ENCODE results near the gene MET.
"Not testable (repeated sequence)": the region's sequence is repeated elsewhere in the genome, so short reads cannot be mapped to it uniquely, and the experiment has no call there.

MET gene

DNA sequence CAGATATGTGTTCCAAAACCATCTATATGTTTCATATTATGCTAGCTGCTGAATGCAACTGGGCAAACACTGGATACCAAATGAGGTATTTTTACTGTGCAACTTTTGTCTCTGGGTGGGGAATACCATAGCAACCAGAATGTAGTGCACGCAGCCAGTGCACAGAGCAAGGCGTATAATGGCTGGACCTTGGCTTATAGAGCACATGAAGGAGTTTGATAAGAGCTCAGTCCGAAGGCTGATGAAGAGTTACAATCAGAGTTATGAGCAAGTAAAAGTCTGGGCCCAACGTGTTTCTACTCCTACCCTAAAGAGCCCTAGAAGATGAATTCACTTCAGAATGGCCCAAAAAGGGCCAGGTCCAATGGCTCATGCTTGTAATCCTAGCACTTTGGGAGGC, 82.2 kb downstream of the MET start:
- no peak for DNase-seq

DNA sequence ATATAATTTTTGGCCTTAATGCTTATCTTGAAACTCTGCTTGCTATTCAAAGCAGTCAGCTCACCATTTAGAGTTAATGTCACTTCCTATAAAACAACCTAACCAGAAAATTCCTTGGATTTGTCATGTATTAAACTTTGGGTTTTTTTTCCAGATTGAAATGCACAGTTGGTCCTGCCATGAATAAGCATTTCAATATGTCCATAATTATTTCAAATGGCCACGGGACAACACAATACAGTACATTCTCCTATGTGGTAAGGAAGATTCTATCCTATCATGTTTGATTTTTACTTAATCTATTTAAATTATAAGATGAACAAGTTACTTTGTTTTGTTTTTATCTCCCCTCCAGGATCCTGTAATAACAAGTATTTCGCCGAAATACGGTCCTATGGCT, 85.3 kb downstream of the MET start:
- no peak for DNase-seq

DNA sequence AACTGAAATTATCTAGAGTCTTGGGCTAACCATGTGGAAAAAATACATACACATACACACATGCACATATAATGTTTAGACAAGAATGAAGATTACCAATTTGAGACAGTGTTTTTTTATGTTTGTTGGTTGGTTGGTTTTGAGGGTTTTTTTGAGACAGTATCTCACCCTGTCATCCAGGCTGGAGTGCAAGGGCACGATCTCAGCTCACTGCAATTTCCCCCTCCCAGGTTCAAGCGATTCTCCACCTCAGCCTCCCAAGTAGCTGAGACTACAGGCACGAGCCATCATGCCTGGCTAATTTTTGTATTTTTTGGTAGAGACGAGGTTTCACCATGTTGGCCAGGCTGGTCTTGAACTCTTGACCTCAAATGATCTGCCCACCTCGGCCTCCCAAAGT, 87.6 kb downstream of the MET start:
- not testable (repeated sequence) for DNase-seq

DNA sequence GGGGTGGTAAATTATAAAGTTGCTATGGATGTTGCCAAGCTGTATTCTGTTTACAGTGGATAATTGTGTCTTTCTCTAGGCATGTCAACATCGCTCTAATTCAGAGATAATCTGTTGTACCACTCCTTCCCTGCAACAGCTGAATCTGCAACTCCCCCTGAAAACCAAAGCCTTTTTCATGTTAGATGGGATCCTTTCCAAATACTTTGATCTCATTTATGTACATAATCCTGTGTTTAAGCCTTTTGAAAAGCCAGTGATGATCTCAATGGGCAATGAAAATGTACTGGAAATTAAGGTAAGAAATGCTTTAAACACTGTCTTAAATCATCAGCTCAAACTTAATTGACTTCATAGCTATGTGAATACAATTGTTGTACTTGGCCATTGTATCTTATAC, 91.0 kb downstream of the MET start:
- no peak for DNase-seq

DNA sequence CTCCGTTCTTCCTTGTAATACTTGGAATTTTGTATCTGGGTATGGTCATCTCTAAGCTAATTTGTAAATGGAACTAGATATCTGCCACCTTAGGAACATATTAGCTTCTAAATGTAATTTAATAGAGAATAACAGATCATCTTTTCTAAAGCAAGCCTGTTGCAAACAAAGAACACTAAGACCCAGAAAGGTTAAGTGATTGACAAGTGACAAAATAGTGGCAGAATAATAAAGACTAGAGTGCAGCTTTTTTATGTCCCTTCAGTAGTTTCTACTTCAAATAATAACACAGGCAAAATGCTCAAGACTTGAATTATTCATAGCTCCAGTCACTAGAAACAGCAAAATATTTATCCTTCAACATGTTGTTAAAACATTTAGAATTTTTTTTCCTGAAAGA, 91.7 kb downstream of the MET start:
- no peak for DNase-seq

DNA sequence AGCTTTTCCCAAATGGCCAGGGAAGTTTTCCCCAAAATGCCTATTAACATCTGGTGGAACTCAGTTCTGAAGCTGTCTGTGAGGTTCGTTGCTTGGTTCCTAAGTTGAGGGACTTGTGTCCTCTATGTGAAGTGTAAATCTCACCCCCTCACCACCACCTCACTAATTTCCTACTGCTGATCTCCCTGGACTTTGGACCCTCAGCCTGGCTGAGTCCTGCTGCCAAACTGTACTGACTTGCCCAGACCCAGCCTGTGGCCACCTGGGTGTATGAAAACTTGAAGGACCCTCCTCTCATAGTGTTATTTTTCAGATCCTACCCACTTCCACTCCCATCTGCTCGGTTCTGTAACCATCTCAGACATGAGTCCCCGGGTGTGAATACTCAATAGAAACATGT, 94.9 kb downstream of the MET start:
- DNase-seq, result no peak

DNA sequence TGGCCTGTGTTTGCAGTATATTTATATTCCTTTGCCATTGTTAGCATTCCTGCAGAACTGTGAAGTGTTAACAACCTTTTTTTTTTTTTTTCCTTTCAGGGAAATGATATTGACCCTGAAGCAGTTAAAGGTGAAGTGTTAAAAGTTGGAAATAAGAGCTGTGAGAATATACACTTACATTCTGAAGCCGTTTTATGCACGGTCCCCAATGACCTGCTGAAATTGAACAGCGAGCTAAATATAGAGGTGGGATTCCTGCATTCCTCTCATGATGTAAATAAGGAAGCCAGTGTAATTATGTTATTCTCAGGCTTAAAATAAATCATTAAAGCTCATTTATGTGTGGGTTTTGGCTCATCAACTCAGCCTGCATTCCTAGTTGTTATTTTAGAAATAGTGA, 97.5 kb downstream of the MET start:
- no peak for DNase-seq

DNA sequence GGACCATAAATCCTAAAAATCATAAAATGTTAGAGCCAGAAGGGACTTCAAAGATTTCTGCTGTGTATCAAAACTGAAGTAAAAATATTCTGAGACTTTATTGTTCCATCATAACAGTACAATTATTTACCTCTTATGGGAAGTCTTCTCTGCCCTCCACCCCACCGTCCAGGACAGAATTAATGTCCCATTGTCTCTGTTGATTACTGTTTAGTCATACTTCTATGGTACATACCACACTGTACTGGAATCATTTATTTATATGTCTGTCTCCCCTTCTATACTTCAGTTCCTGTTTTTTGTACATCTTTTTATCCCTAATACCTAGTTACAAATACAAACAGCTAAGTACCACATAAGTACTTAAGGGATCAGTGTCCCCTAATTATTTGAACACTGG, 98.9 kb downstream of the MET start:
- DNase-seq, result no peak

DNA sequence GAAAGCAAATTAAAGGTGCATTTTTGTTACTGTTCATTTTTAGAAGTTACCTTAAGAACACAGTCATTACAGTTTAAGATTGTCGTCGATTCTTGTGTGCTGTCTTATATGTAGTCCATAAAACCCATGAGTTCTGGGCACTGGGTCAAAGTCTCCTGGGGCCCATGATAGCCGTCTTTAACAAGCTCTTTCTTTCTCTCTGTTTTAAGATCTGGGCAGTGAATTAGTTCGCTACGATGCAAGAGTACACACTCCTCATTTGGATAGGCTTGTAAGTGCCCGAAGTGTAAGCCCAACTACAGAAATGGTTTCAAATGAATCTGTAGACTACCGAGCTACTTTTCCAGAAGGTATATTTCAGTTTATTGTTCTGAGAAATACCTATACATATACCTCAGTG, 99.6 kb downstream of the MET start:
- no peak for DNase-seq

DNA sequence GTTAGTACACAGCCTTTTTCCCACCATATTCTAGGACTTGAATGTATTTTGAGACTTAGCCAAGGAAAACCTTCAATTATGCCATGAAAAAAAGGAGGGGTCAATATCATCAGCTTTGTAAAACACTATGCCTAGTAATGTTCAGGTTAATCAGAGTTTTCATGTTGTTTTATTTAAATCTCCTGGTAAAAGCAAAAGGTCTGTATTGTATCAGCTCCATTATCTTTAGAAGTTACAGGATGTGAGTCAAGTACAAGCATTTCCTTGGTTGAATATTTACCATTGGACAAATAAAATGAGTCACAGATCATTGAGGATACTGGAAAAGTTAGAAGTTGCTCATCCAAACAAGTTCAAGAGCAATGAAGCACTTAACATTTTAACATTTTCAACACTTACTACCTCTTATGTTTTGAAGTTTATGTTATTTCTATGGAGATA, 100.4 kb downstream of the MET start:
- DNase-seq, result no peak

DNA sequence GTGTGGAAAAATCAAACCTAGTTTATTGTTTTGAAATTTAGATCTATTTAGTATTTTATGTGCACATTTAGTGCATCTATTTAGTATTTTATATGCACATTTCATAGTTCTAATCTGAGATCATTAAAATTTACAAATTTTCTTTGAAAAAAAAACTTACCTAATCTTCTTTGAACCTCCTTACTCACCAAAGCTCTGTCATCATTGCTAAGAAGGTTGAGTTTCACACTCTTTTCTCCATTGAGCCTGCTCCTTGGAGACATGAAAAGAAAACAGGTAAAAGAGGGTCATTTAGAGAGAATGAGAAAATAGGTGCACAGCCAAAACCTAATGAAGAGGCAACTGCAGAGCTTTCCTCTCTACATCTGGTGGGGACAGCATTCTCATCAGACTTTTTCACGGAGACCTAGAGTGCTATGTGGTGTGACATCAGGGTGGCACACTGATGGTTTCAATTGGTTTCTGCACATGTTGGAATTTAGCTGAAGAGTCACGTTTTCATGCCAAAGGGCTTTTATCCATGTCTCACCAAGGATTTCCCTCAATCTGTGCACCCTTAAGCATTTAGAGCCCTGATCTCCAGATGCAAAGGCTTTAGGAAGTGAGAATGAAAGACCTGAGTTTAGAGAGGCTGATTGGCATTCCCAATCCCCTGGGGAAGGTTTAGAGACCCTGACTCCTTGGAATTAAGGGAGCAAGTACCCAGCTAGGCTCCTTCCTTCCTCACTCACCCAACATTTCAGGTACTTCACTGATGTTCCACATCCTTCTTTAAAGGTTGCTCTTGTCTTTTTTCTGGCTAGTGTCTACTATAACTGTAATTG, 101.1 kb downstream of the MET start:
- DNase-seq, result no peak

DNA sequence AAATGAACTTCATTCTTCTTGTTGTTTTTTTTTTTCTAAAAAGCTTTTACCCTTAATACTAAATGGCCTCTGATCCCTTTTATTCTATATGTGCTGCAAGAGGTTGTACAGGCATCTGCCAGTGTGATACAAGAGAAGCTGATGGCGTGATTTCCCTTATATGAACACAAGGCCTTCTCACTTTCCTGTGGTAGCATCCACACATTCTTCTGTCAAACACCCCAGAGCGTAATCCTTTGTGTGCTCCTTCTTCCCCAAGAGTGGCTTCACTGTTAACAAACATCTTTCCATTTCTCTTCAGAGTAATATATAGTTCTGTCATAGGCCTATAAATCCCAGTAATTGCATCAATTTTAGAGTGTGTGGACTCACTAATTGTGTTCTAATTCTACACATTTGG, 104.0 kb downstream of the MET start:
- no peak for DNase-seq

DNA sequence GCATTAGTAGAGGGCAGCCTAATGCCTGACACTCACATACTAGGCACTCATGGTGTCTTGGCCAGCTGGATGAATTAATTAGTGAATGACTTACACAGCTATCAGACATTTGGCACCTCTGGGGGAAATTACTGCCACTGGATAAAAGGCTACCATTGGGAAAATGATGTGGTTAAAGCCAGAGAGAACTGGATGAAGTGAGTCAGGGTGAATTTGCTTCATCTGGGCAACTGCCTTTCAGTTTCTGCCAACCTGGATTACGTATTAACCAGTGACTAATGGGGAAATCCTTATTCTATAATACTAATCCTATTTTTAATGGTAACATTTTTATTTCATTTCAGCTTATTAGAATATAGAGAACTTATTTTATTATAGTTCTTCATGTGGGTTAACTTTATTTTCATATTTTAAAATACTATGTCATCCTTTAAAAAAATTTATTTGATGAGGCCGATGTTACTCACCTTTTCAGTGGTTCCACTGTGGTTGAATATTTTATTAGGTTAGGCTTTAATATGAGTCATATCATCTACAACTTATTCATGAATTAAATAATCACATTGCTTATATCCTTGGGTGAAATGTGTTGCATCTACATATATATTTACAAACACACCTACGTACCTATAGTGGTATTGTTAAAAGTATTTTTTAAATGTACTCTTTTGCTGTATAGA, 104.8 kb downstream of the MET start:
- no peak for DNase-seq

DNA sequence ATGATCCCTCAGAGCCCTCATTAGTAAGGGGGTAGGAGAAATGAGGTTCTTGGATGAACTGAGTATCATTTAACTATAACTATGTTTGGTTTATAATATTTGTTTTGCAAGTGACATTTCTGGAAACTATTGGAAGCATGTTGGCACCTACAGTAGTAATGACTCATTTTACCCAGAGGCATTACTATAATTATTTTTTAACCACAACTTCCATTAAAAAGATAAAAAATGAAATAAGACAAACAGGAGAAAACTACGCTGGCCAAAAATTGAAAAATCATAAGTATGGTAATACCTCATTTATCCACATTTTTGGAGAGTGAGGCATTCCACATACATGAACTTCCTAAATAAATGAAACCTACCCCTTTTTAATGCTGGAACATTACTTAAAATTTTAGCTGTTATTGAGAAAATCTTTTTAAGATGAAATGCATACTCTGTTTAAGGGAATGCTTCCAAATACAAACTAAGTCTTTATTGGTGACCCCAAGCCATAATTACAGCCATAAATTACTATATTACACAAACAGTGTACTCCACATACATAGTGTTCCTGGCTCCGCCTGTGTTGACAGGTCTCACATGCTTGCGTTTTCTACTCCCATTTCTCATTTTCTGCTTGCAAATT, 105.8 kb downstream of the MET start:
- DNase-seq, result no peak

DNA sequence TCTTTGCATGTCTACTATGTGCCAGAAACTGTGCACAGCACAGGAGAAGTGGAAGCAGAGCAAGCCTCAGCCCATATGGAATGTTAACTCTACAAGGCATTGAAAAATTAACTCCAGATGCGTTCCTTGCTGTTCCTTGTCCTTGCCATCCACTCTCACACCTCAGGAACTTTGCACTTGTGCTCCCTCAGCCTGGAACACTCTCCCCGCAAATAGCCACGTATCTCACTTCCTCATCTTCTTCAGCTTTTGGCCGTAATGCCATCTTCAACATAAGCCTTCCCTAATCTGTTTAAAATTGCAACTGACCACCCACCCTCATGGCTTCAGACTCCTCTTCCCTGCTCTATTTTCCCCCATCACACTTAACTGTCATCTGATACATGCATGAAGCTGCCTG, 107.2 kb downstream of the MET start:
- DNase-seq, result no peak

DNA sequence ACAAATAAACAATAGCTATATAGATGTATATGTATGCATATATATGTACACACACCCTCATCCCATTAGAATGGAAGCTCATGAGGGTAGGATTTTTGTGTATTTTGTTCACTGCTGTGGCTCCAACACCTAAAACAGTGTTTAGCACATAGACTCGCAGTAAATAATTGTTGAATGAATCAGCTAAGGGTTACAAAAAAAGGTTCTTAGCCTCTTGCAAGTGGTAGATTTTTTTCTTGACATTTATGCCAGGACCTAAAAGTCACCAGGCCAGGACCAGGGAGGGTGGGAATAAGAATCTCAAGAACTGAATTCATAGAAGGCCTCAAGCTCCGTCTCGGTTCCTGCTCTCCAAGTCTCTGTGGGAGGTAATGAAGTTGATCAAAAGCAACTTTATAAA, 107.9 kb downstream of the MET start:
- DNase-seq, result no peak

DNA sequence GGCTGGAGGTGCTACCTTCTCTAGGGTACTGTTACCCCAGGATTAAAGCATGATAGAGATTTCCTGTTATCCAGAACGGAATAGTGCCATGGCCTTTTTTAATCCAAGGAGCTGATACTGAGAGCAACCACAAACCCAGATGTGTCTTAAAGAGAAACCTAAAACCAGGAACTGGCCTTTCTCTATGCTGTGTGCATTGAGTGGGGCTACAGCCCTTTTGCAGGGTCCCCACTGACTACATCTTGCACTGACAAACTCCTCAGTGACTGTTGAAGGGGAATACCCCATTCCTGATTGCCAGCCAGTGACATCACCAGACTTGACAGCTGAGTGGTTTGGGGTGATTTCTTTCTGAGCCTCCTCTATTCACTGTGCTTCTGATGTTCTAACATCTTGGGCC, 108.5 kb downstream of the MET start:
- no peak for DNase-seq

DNA sequence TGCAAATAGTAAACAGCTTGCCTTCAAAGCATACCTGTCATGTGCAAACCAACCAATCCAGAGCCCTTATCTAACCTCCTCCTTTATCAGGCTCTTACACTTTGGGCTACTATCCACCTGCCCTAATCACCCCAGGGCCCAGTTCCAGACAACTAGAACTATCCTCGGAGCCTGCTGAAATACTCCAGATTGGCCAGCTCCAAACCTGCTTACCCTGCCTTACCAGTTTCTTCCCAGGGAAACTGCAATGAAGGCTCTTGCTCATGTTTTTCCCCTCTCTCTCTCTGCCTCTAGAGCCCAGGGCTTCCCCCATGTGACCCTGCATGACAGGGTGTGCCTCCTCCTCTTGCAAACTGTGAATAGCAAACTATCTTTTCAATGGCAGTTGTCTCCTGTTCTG, 109.0 kb downstream of the MET start:
- DNase-seq, result no peak

DNA sequence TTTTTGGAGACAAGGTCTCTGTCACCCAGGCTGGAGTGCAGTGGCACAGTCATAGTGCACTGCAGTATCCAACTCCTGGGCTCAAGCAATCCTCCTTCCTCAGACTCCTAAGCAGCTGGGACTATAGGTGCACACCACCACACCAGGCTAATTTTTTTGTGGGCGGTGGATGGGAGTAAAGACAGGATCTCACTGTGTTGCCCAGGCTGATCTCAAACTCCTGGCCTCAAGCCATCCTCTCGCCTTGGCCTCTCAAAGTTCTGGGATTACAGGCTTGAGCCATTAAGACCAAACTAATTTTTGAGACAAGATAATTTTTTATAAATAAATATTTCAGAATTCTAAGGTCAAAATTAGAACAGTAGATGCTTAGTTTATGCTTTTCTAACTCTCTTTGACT, 109.6 kb downstream of the MET start:
- DNase-seq, result no peak

DNA sequence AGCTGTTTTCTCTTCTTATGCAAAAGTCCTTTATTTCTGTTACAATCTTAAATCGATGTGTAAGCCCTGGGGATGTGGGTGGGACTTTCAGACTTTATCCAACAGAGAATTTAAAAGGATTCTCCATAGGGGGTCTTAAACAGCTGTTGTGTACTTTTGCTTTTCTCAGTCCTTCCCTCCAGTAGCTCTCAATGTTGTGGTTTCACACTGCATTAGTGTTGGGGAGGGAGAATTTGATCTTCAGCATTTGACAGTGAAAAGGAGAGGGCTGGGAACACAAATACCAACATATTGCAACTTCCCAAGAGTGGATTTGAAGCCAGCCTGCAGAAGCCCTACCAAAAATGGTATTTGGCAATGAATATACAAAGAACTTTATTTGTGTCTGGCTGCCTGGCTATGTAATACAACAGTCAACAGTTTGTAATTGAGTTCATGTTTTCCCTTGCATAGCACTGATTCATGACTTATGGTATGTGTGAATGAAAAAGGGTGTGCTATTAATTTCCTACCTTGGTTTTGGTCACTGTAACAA, 110.2 kb downstream of the MET start:
- no peak for DNase-seq

DNA sequence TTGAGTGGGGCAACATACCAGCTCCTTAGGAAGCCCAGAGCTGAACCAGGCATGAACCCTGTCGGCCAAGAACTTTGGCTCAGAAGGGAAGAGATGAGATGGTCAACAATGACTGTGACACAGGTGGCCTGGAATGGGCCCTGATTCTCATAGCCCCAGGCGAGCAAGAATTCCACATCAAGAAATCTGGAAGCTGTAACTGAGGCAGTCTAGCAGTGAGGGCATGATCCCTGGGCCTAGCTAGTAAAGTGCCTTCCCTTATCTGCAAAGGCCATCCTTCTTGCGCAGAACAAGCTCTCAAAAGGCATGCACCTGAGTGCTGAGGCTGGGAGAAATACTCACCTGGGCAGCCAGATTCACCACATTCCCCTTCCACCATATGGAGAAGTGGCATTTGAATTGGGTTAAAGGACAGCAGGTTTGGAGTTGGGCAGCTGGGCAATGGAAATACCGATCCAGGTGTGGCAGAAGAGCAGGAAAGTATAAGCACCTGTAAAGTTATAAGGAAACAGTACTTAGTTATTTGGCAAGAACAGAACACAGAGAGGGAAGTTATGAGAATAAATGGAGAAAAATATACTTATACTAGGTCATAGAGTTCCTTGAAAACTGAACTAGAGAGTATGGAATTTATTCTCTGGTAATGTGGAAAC, 111.8 kb downstream of the MET start:
- DNase-seq, result no peak

DNA sequence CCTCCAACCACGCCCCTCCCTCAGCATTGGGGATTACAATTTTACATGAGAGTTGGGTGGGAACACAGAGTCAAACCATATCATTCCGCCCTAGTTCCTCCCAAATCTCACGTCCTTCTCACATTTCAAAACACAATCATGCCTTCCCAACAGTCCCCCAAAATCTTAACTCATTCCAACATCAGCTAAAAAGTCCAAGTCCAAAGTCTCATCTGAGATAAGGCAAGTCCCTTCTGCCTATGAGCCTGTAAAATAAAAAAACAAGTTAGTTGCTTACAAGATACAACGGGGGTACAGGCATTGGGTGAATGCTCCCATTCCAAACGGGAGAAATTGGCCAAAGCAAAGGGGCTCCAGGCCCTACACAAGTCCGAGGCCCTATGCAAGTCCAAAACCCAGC, 112.7 kb downstream of the MET start:
- DNase-seq, result no peak

DNA sequence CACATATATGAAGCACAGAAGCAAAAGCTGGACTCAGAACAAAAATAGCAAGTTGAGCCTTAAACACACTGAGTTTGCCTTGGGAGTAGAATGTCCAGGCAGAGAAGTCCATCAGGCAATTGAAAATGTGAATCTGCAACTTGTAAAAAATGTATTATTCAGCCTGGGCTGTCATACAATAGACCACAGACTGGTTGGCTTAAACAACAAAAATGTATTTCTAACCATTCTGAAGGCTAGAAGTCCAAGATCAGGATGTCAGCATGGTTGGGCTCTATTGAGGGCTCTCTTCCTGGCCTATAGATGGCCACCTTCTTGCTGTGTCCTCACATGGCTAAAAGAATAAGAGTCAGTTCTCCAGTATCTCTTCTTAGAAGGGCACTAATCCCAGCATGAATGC, 113.8 kb downstream of the MET start:
- no peak for DNase-seq

Measured in T-helper 9 cell (primary cell).